Hepatocyte (in vitro differentiated cells): ENCODE results near the gene CSRP1. TPM values are rescaled to one million over a fixed set of nuclear protein-coding genes. Genes with fewer than 3 reads are reported as not detected.

ENCODE experiments used
- DNase-seq: peaks from one replicate; pipeline ENCODE4 v3.0.0-alpha.2; 2016; ENCODE audit warnings: low spot score
- H2AFZ ChIP-seq: fragments of 200-600 bp; sonication (generic); 2 replicates; pipeline ENCODE4 v1.6.0; 2016; ENCODE audit warnings: antibody characterized with exemption, mild to moderate bottlenecking
- H3K27ac ChIP-seq: fragments of 200-600 bp; sonication (generic); 2 replicates; pipeline ENCODE4 v1.5.1; 2016; ENCODE audit warnings: mild to moderate bottlenecking
- H3K27me3 ChIP-seq: fragments of 200-600 bp; sonication (generic); 2 replicates; pipeline ENCODE4 v1.6.1; 2016
- H3K36me3 ChIP-seq: fragments of 200-600 bp; sonication (generic); replicated peaks from 2 replicates; pipeline ENCODE4 v1.5.1; 2016; ENCODE audit warnings: low read depth; ENCODE audit not compliant: insufficient read depth
- H3K4me1 ChIP-seq: fragments of 200-600 bp; sonication (generic); 2 replicates; pipeline ENCODE4 v1.5.1; 2016; ENCODE audit warnings: mild to moderate bottlenecking, moderate library complexity; ENCODE audit not compliant: insufficient read depth
- H3K4me2 ChIP-seq: fragments of 200-600 bp; sonication (generic); 2 replicates; pipeline ENCODE4 v1.6.0; 2016
- H3K4me3 ChIP-seq: fragments of 200-600 bp; sonication (generic); 2 replicates; pipeline ENCODE4 v1.5.1; 2016; ENCODE audit warnings: mild to moderate bottlenecking
- H3K79me2 ChIP-seq: fragments of 200-600 bp; sonication (generic); 2 replicates; pipeline ENCODE4 v1.6.0; 2017; ENCODE audit warnings: mild to moderate bottlenecking
- H3K9me2 ChIP-seq: fragments of 200-600 bp; sonication (generic); replicated peaks from 2 replicates; pipeline ENCODE4 v1.6.0; 2017; ENCODE audit warnings: mild to moderate bottlenecking; ENCODE audit not compliant: insufficient read depth
- H3K9me3 ChIP-seq: fragments of 200-600 bp; sonication (generic); 2 replicates; pipeline ENCODE4 v1.5.1; 2016; ENCODE audit warnings: low read depth, mild to moderate bottlenecking
- H4K20me1 ChIP-seq: fragments of 200-600 bp; sonication (generic); 2 replicates; pipeline ENCODE4 v1.6.0; 2016; ENCODE audit warnings: mild to moderate bottlenecking; ENCODE audit not compliant: insufficient read depth, poor library complexity, severe bottlenecking
- EZH2 ChIP-seq: fragments of 200-600 bp; sonication (generic); IDR thresholded peaks from 2 replicates; pipeline ENCODE4 v1.6.1; 2016; ENCODE audit warnings: antibody characterized with exemption, mild to moderate bottlenecking, borderline replicate concordance
- EZH2phosphoT487 ChIP-seq: fragments of 200-600 bp; sonication (generic); IDR thresholded peaks from one replicate; pipeline ENCODE4 v1.6.1; 2018; ENCODE audit warnings: antibody characterized with exemption, mild to moderate bottlenecking, low read depth, moderate library complexity; ENCODE audit not compliant: unreplicated experiment, severe bottlenecking
- WGBS: methylation state at CpG from one replicate; pipeline ENCODE4 v1.1.6; 2016; ENCODE audit warnings: low lambda C conversion rate; ENCODE audit errors: missing lambda C conversion rate; 5-methylcytosine and 5-hydroxymethylcytosine counted together
- polyA plus RNA-seq: library from polyadenylated mRNA; unstranded; fragments of >200 nt; fragmentation: Nextera tagmentation; extraction: Ambion mirVana; gene quantifications from 2 replicates; pipeline ENCODE4 v1.2.1, GENCODE V29; 2016
- total RNA-seq: library from RNA; depleted of rRNA; stranded (reverse); fragments of >200 nt; gene quantifications from 2 replicates; pipeline ENCODE4 v1.2.3, GENCODE V29; 2014
- TF ChIP-seq, protein P1 (sequence below): fragments of 200-600 bp; sonication (generic); IDR thresholded peaks from 2 replicates; pipeline ENCODE4 v1.5.1; 2016; ENCODE audit warnings: antibody characterized with exemption, mild to moderate bottlenecking; ENCODE audit not compliant: poor library complexity

The CSRP1 gene
- total and polyA plus RNA-seq, 2 experiments from 2014 or later: 50.9 to 76.0 TPM

DNA sequence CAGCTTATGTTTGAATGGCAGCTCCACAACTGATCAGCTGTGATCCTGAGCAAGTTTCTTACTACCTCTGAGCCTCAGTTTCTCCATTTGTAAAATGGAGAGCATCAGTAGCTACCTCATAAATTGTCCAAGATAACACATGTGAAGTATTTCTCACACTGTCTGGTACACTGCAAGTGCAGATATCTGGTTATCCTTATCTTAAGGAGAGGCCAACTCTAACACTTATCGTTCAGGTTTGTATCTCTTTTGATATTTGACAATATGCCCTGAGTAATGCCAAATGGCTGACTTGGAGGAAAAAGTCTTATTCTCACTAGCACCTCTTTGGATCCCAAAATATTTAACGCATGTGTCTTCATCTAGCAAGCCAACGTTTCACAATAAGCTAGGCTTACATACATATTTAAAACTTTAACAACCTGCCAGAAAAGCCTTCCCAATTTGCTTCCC lies 2.7 kb downstream of the CSRP1 start:
- DNase-seq: no peak
- Histone ChIP-seq H4K20me1 (no peaks in the 10 kb centered on the region), H3K79me2 (peaks cover 3% of the 10 kb centered on the region), H3K36me3 (no peaks in the 10 kb centered on the region), H3K9me3 (no peaks in the 10 kb centered on the region), H2AFZ (no peak overlapping the region), H3K4me3 (no peak overlapping the region), H3K27me3 (no peaks in the 10 kb centered on the region), H3K9me2 (no peaks in the 10 kb centered on the region), H3K4me2 (peak overlapping the region; percentile 59), H3K27ac (peak overlapping the region; percentile 96), H3K4me1 (peaks cover 44% of the 10 kb centered on the region)
- TF ChIP-seq EZH2: no peak
- no peak for TF ChIP-seq EZH2phosphoT487
- TF ChIP-seq, protein P1, sequence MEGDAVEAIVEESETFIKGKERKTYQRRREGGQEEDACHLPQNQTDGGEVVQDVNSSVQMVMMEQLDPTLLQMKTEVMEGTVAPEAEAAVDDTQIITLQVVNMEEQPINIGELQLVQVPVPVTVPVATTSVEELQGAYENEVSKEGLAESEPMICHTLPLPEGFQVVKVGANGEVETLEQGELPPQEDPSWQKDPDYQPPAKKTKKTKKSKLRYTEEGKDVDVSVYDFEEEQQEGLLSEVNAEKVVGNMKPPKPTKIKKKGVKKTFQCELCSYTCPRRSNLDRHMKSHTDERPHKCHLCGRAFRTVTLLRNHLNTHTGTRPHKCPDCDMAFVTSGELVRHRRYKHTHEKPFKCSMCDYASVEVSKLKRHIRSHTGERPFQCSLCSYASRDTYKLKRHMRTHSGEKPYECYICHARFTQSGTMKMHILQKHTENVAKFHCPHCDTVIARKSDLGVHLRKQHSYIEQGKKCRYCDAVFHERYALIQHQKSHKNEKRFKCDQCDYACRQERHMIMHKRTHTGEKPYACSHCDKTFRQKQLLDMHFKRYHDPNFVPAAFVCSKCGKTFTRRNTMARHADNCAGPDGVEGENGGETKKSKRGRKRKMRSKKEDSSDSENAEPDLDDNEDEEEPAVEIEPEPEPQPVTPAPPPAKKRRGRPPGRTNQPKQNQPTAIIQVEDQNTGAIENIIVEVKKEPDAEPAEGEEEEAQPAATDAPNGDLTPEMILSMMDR: no peak
- WGBS: 52% methylated on average over 3 of the region's 3 CpGs

DNA sequence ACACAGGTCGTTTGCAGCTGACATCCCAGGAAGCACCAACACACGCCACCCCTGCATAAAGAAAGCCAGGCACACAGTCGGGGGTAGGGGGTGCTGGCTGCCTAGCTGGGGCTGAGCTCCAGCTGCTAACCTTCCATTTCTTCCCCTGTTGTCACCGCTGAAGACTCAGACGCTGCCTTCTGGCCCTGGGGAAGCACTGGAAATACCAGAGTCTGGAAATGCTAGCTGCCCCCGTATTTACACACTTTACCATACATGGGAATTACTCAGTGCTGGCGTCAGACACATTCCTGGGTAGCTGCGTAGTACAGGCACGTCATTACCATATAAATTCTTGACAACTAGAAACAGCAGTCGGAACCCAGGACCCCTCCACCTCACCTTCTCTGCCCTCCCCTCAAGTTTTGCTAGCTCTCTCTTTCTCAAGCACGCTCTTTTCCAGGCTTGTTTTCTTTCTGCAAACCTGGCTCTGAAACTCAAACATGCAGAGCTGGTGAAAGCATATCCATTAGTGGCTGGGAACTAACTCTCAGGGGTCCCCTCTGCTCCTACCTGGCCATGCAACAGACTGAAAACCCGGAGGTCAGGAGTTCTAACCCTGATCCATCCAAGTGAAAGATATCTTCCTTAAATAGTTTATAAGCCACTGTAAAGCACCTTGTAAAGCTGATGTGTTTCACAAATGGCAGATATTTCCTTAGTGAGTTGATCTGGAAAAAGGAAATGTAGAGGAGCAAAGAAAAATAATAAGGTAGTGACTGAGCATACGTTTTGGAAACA lies 3.3 kb downstream of the CSRP1 start:
- no peaks in the 10 kb centered on the region for H3K9me3 ChIP-seq
- H3K9me2 ChIP-seq: no peaks in the 10 kb centered on the region
- WGBS: 13% methylated on average over 13 of the region's 13 CpGs
- H3K27ac ChIP-seq: peak overlapping the region; percentile 96
- H3K27me3 ChIP-seq: no peaks in the 10 kb centered on the region
- H2AFZ ChIP-seq: no peak overlapping the region
- no peaks in the 10 kb centered on the region for H3K36me3 ChIP-seq
- H3K4me3 ChIP-seq: no peak overlapping the region
- peak overlapping the region; percentile 59 for H3K4me2 ChIP-seq
- TF ChIP-seq EZH2phosphoT487 (no peak), EZH2 (no peak)
- TF ChIP-seq, protein P1: no peak
- DNase-seq: peak; percentile 92
- peaks cover 44% of the 10 kb centered on the region for H3K4me1 ChIP-seq
- H3K79me2 ChIP-seq: peaks cover 3% of the 10 kb centered on the region
- H4K20me1 ChIP-seq: no peaks in the 10 kb centered on the region

DNA sequence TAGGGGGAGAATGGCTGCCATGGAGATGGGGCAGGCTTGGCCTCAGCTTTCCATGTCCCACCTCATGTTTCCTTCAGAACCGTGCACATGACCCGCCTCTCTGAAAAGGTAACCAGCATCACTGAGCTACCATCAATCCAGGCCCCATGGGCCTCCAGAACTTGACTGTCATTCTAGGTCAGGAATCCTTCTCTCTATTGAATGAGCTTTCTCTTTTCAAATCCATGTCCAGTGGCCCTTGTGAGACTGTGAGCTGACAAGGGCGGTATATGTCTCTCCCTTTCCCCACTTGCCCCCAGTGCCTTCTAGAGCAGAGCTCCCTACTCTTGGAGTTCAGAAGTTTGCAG lies 4.4 kb downstream of the CSRP1 start:
- H3K4me2 ChIP-seq: no peak overlapping the region
- peaks cover 3% of the 10 kb centered on the region for H3K79me2 ChIP-seq
- TF ChIP-seq EZH2phosphoT487 (no peak), EZH2 (no peak)
- TF ChIP-seq, protein P1: no peak
- no peaks in the 10 kb centered on the region for H3K36me3 ChIP-seq
- no peaks in the 10 kb centered on the region for H3K9me2 ChIP-seq
- peaks cover 44% of the 10 kb centered on the region for H3K4me1 ChIP-seq
- DNase-seq: no peak
- H2AFZ ChIP-seq: no peak overlapping the region
- no peaks in the 10 kb centered on the region for H3K27me3 ChIP-seq
- WGBS: 83% methylated on average over 3 of the region's 3 CpGs
- peak overlapping the region; percentile 96 for H3K27ac ChIP-seq
- no peaks in the 10 kb centered on the region for H4K20me1 ChIP-seq
- H3K4me3 ChIP-seq: no peak overlapping the region
- no peaks in the 10 kb centered on the region for H3K9me3 ChIP-seq
